Parathyroid adenoma (tissue), 2 donors: ENCODE data around the gene ZNF580.

Source experiments
- H2AFZ ChIP-seq: fragments of 300-600 bp; sonication (generic); one replicate; pipeline ENCODE4 v1.7.0; 2017; ENCODE audit warnings: antibody characterized with exemption, mild to moderate bottlenecking
- H3K27ac ChIP-seq: fragments of 300-600 bp; sonication (generic); one replicate; pipeline ENCODE4 v1.7.0; 2017
- H3K27me3 ChIP-seq: fragments of 300-600 bp; sonication (generic); one replicate; pipeline ENCODE4 v1.7.0; 2017; ENCODE audit warnings: low read length; ENCODE audit not compliant: control insufficient read depth, insufficient read depth
- H3K36me3 ChIP-seq: fragments of 300-600 bp; sonication (generic); one replicate; pipeline ENCODE4 v1.7.0; 2017; ENCODE audit warnings: low read length; ENCODE audit not compliant: control insufficient read depth, insufficient read depth
- H3K4me1 ChIP-seq: fragments of 300-600 bp; sonication (generic); one replicate; pipeline ENCODE4 v1.7.0; 2017; ENCODE audit warnings: control low read depth
- H3K4me2 ChIP-seq: fragments of 300-600 bp; sonication (generic); one replicate; pipeline ENCODE4 v1.7.0; 2017; ENCODE audit warnings: low read length
- H3K4me3 ChIP-seq: fragments of 300-600 bp; sonication (generic); one replicate; pipeline ENCODE4 v1.7.0; 2017; ENCODE audit warnings: low read depth, low read length
- H3K79me2 ChIP-seq: fragments of 300-600 bp; sonication (generic); one replicate; pipeline ENCODE4 v1.7.0; 2017; ENCODE audit warnings: control low read depth
- H3K9ac ChIP-seq: fragments of 300-600 bp; sonication (generic); one replicate; pipeline ENCODE4 v1.7.0; 2017; ENCODE audit warnings: mild to moderate bottlenecking
- H3K9me3 ChIP-seq: fragments of 300-600 bp; sonication (generic); one replicate; pipeline ENCODE4 v1.7.0; 2017; ENCODE audit warnings: low read length; ENCODE audit not compliant: control insufficient read depth
- TF ChIP-seq, protein P1 (sequence below): fragments of 300-600 bp; sonication (generic); IDR thresholded peaks from one replicate; pipeline ENCODE4 v1.7.0; 2017; ENCODE audit warnings: antibody characterized with exemption, mild to moderate bottlenecking
- donor health status: primary hyperparathyroidism.

The ZNF580 gene

DNA sequence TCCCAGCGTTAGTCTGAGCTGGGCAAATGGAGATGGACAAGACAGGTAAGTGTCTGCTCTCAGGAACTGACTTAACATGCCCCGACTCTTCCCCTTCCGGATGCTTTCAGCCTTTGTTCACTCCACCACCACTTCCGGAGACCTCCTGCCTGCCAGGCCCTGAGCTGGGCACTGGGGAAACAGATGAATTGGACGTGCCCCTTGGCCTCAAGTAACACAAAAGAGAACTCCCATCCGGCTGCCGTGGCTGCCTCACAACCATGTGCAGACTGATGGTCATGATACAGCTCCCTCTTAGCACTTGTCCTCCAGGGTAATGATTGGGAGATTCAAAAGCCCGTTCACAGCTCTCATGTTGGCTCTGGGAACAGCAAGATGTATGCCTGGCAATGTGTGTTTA, 23.4 kb upstream of the ZNF580 start:
- no peaks in the 10 kb centered on the region for H3K36me3 ChIP-seq

GRCh38 chr19:55618426-55618825, 22.4 kb upstream of the ZNF580 start:
- H3K36me3 ChIP-seq = no peaks in the 10 kb centered on the region
- peaks cover 2% of the 10 kb centered on the region for H3K79me2 ChIP-seq
- TF ChIP-seq, protein P1, sequence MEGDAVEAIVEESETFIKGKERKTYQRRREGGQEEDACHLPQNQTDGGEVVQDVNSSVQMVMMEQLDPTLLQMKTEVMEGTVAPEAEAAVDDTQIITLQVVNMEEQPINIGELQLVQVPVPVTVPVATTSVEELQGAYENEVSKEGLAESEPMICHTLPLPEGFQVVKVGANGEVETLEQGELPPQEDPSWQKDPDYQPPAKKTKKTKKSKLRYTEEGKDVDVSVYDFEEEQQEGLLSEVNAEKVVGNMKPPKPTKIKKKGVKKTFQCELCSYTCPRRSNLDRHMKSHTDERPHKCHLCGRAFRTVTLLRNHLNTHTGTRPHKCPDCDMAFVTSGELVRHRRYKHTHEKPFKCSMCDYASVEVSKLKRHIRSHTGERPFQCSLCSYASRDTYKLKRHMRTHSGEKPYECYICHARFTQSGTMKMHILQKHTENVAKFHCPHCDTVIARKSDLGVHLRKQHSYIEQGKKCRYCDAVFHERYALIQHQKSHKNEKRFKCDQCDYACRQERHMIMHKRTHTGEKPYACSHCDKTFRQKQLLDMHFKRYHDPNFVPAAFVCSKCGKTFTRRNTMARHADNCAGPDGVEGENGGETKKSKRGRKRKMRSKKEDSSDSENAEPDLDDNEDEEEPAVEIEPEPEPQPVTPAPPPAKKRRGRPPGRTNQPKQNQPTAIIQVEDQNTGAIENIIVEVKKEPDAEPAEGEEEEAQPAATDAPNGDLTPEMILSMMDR = no peak
- H2AFZ ChIP-seq = no peak overlapping the region
- H3K27me3 ChIP-seq = no peaks in the 10 kb centered on the region
- no peak overlapping the region for H3K4me2 ChIP-seq
- no peak overlapping the region for H3K9ac ChIP-seq
- H3K27ac ChIP-seq = no peak overlapping the region
- no peaks in the 10 kb centered on the region for H3K9me3 ChIP-seq
- no peak overlapping the region for H3K4me3 ChIP-seq
- no peaks in the 10 kb centered on the region for H3K4me1 ChIP-seq

More for the DNA sequence above, 23.4 kb upstream of the ZNF580 start:
- TF ChIP-seq, protein P1 = no peak
- Histone ChIP-seq H3K27ac (no peak overlapping the region), H3K4me2 (no peak overlapping the region), H3K9ac (no peak overlapping the region), H2AFZ (no peak overlapping the region), H3K79me2 (peaks cover 8% of the 10 kb centered on the region), H3K4me1 (peaks cover under 1% of the 10 kb centered on the region), H3K9me3 (no peaks in the 10 kb centered on the region), H3K4me3 (no peak overlapping the region), H3K27me3 (no peaks in the 10 kb centered on the region)

DNA sequence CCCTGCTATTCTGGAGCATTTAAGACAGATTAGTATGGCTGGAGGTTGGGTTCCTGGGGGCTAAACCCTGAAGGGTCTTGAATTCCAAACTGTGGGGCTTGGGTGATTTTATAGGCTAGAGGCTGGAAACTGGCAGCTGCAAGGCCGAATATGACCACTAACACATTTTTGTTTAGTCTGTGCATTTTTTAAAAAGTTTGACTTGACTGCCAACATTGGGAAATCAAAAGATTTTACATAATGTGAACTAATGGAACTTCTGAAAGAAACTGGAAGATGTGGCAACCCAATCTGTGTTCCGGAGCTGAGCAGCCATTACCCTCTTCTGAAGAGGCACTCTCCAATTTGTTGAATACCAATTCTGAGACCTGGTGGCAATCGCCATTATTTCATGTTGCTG, 21.5 kb upstream of the ZNF580 start:
- H3K4me2 ChIP-seq = no peak overlapping the region

GRCh38 chr19:55620410-55621204, 20.2 kb upstream of the ZNF580 start:
- no peak overlapping the region for H3K27ac ChIP-seq
- TF ChIP-seq, protein P1 = no peak
- H3K79me2 ChIP-seq = peaks cover 2% of the 10 kb centered on the region
- no peaks in the 10 kb centered on the region for H3K27me3 ChIP-seq
- no peak overlapping the region for H2AFZ ChIP-seq
- no peak overlapping the region for H3K4me3 ChIP-seq
- H3K36me3 ChIP-seq = no peaks in the 10 kb centered on the region
- no peaks in the 10 kb centered on the region for H3K9me3 ChIP-seq
- no peak overlapping the region for H3K4me2 ChIP-seq
- H3K9ac ChIP-seq = no peak overlapping the region
- no peaks in the 10 kb centered on the region for H3K4me1 ChIP-seq

More for the DNA sequence above, 21.5 kb upstream of the ZNF580 start:
- no peaks in the 10 kb centered on the region for H3K27me3 ChIP-seq
- H3K36me3 ChIP-seq = no peaks in the 10 kb centered on the region
- H2AFZ ChIP-seq = no peak overlapping the region
- H3K27ac ChIP-seq = no peak overlapping the region
- no peaks in the 10 kb centered on the region for H3K9me3 ChIP-seq
- H3K4me3 ChIP-seq = no peak overlapping the region
- no peak overlapping the region for H3K9ac ChIP-seq
- no peaks in the 10 kb centered on the region for H3K4me1 ChIP-seq
- TF ChIP-seq, protein P1 = no peak
- peaks cover 2% of the 10 kb centered on the region for H3K79me2 ChIP-seq

GRCh38 chr19:55621205-55621672, 19.6 kb upstream of the ZNF580 start:
- Histone ChIP-seq H3K9ac (no peak overlapping the region), H2AFZ (no peak overlapping the region), H3K4me3 (no peak overlapping the region), H3K27ac (no peak overlapping the region), H3K4me2 (no peak overlapping the region), H3K27me3 (no peaks in the 10 kb centered on the region), H3K79me2 (peaks cover 2% of the 10 kb centered on the region), H3K36me3 (no peaks in the 10 kb centered on the region), H3K9me3 (no peaks in the 10 kb centered on the region), H3K4me1 (no peaks in the 10 kb centered on the region)
- TF ChIP-seq, protein P1 = no peak
